ENCODE measurements around the gene DIRAS1.

DNA sequence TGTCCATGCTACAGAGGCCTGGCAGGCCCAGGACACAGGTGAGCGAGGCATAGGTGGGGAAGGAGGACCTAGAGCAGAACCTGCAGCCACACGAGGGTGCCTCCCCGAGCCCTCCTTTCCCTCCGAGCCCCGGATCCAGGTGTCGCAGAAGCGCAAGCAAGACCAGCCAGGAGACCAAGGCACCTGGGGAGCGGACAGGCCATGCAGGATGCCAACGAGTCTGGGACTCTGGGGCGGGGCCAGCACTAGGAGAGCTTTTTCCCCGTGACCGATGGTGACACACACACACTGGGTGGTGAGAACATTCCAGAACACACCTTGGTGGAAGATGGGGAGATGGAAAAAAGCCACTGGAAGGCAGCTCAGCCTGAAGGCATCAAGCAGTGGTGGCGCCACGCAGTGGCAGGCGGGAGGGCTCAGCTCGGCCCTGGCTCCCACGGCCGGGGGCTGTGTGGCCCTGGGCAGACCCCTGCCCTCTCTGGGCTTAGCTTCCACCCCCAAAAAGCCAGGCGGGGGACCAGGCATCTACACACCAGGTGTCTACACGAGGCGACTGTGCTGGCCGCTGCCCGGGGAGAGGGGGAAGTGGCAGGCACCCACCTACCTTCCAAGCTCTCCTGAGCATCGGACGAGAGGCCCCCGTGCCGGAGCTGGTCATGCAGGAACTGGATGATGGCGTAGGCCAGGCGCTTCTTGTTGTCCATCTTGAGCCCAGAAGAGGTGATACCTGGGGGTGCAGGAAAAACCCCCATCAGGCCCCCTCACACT lies 47.4 kb upstream of the DIRAS1 start:
- TF ChIP-seq, protein P1, sequence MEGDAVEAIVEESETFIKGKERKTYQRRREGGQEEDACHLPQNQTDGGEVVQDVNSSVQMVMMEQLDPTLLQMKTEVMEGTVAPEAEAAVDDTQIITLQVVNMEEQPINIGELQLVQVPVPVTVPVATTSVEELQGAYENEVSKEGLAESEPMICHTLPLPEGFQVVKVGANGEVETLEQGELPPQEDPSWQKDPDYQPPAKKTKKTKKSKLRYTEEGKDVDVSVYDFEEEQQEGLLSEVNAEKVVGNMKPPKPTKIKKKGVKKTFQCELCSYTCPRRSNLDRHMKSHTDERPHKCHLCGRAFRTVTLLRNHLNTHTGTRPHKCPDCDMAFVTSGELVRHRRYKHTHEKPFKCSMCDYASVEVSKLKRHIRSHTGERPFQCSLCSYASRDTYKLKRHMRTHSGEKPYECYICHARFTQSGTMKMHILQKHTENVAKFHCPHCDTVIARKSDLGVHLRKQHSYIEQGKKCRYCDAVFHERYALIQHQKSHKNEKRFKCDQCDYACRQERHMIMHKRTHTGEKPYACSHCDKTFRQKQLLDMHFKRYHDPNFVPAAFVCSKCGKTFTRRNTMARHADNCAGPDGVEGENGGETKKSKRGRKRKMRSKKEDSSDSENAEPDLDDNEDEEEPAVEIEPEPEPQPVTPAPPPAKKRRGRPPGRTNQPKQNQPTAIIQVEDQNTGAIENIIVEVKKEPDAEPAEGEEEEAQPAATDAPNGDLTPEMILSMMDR (IDR thresholded peaks at IDR 0.05), result no peak
- TF ChIP-seq POLR2A (IDR thresholded peaks at IDR 0.05), result no peak

Data from testis (tissue), 2 donors.